ENCODE measurements around the gene ZSCAN21.

The ZSCAN21 gene

GRCh38 chr7:100093925-100094486 is 44.4 kb downstream of the ZSCAN21 start:
- H3K27ac Mint-ChIP-seq = no peak overlapping the region
- peaks cover 66% of the 10 kb centered on the region for H3K4me1 Mint-ChIP-seq (ENCODE audit: low read depth)
- H3K36me3 Mint-ChIP-seq (ENCODE audit: low read depth) = peaks cover 84% of the 10 kb centered on the region
- no peaks in the 10 kb centered on the region for H3K9me3 Mint-ChIP-seq
- H3K27me3 Mint-ChIP-seq = no peaks in the 10 kb centered on the region
- H3K4me3 Mint-ChIP-seq = no peak overlapping the region

- Mint-ChIP-seq H3K27ac (peak overlapping the region; percentile 23), H3K4me3 (no peak overlapping the region), H3K36me3 (ENCODE audit: low read depth) (peaks cover 97% of the 10 kb centered on the region), H3K27me3 (no peaks in the 10 kb centered on the region), H3K4me1 (ENCODE audit: low read depth) (peaks cover 66% of the 10 kb centered on the region), H3K9me3 (no peaks in the 10 kb centered on the region)
Measured at GRCh38 chr7:100095289-100095688, 45.7 kb downstream of the ZSCAN21 start.

GRCh38 chr7:100095704-100096103 is 46.1 kb downstream of the ZSCAN21 start:
- H3K27me3 Mint-ChIP-seq = no peaks in the 10 kb centered on the region
- H3K9me3 Mint-ChIP-seq = no peaks in the 10 kb centered on the region
- H3K4me3 Mint-ChIP-seq = no peak overlapping the region
- peaks cover 97% of the 10 kb centered on the region for H3K36me3 Mint-ChIP-seq (ENCODE audit: low read depth)
- peak overlapping the region; percentile 76 for H3K27ac Mint-ChIP-seq
- H3K4me1 Mint-ChIP-seq (ENCODE audit: low read depth) = peaks cover 65% of the 10 kb centered on the region

GRCh38 chr7:100098913-100099312 is 49.3 kb downstream of the ZSCAN21 start:
- Mint-ChIP-seq H3K4me3 (peak overlapping the region; percentile 89), H3K27me3 (no peaks in the 10 kb centered on the region)

GRCh38 chr7:100099452-100099851 is 49.9 kb downstream of the ZSCAN21 start:
- H3K36me3 Mint-ChIP-seq (ENCODE audit: low read depth) = peaks cover 71% of the 10 kb centered on the region
- H3K4me1 Mint-ChIP-seq (ENCODE audit: low read depth) = peaks cover 55% of the 10 kb centered on the region
- H3K27me3 Mint-ChIP-seq = no peaks in the 10 kb centered on the region
- no peaks in the 10 kb centered on the region for H3K9me3 Mint-ChIP-seq
- H3K4me3 Mint-ChIP-seq = peak overlapping the region; percentile 89
- peak overlapping the region; percentile 96 for H3K27ac Mint-ChIP-seq

More at GRCh38 chr7:100098913-100099312, 49.3 kb downstream of the ZSCAN21 start:
- H3K27ac Mint-ChIP-seq = peak overlapping the region; percentile 79
- no peaks in the 10 kb centered on the region for H3K9me3 Mint-ChIP-seq
- H3K4me1 Mint-ChIP-seq (ENCODE audit: low read depth) = peaks cover 55% of the 10 kb centered on the region
- peaks cover 73% of the 10 kb centered on the region for H3K36me3 Mint-ChIP-seq (ENCODE audit: low read depth)

DNA sequence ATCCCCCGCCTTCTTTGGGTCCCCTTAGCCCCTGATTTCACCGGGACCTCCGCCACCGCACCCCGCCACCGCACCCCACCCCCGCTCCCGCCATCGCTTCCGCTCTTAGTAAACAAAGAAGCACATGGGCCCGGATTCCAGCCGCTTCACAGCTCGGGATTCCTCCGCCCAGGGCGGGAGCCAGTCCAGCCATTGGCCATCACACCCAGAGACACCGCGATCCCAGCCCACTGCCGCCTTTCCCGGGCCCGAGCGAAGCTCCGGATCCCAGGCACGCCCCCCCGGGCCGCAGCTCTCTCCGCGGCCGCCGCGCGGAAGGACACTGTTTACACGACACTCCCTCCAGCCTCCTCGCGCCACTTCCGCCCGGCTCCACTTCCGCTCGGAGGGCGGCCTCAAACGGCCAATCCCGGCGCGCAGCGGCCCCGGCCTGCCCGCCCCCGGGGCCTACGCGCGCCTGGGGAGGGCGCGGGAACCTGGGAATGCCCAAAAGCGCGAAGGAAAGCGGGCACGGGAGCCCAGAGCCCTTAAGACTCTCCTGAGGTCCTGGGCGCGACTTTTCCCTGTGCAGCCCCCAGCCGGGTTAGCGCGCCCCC is 50.9 kb downstream of the ZSCAN21 start:
- peak overlapping the region; percentile 96 for H3K27ac Mint-ChIP-seq
- peak overlapping the region; percentile 89 for H3K4me3 Mint-ChIP-seq
- peaks cover 51% of the 10 kb centered on the region for H3K4me1 Mint-ChIP-seq (ENCODE audit: low read depth)
- H3K36me3 Mint-ChIP-seq (ENCODE audit: low read depth) = peaks cover 63% of the 10 kb centered on the region
- H3K27me3 Mint-ChIP-seq = no peaks in the 10 kb centered on the region
- no peaks in the 10 kb centered on the region for H3K9me3 Mint-ChIP-seq

DNA sequence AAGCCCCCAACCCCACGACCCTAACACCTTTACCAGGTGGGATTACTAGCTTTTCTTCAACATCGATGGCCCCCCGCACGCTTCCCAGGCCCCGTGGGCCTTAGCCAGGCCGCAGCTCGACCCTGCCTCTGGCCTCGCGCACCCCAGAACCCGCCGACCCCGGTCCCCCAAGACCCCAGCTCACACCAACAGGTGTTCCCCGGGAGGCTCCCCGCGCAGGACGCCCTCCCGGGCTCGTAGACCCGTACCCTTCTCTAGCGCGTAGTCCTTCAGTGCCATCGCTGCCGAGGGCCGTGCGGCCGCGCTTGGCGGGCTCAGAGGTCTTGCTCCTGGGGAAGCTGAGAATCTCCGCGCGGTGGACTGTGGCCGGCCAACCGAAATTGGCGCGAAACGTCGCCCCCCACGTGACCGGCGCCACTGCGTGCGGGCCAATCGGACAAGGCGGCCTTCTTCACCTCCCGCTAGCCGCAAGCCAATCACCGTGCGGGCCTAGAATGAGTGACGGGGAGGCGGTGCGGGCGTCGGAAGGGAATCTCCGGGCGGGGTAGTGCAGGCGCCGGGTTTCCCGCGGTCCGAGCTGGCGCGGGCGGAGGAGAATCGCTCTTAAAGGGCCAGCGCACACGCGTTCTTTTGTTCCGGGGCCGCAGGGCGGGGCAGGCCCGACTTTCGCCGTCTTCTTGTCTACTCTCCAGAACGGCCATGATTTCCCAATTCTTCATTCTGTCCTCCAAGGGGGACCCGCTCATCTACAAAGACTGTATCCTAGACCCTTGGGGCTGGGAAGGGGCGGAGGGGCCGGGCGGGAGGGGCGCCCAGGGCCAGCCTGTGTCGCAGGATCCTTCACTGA is 51.7 kb downstream of the ZSCAN21 start, which contains the start of the genes AP4M1 and MCM7:
Gene AP4M1, plus strand, starts transcription at position 628 of the 847 bp plus-strand sequence. Its CDS starts 72 bp downstream, at position 700.
Gene MCM7, minus strand, starts transcription at position 382 of the 847 bp plus-strand sequence. Its CDS starts 103 bp downstream, at position 279.
- peak within 1 kb of the TSS; percentile 96 for H3K27ac Mint-ChIP-seq
- no peaks in the 10 kb centered on the region for H3K9me3 Mint-ChIP-seq
- H3K4me1 Mint-ChIP-seq (ENCODE audit: low read depth) = peaks cover 46% of the 10 kb centered on the region
- H3K27me3 Mint-ChIP-seq = no peaks in the 10 kb centered on the region
- H3K4me3 Mint-ChIP-seq = peak within 1 kb of the TSS; percentile 89
- H3K36me3 Mint-ChIP-seq (ENCODE audit: low read depth) = peaks cover 58% of the 10 kb centered on the region

- Mint-ChIP-seq H3K36me3 (ENCODE audit: low read depth) (peaks cover 55% of the 10 kb centered on the region), H3K9me3 (no peaks in the 10 kb centered on the region), H3K27me3 (no peaks in the 10 kb centered on the region), H3K4me1 (ENCODE audit: low read depth) (peaks cover 34% of the 10 kb centered on the region), H3K27ac (peak overlapping the region; percentile 78), H3K4me3 (peak overlapping the region; percentile 89)
Measured at GRCh38 chr7:100102950-100103840, 53.6 kb downstream of the ZSCAN21 start.

DNA sequence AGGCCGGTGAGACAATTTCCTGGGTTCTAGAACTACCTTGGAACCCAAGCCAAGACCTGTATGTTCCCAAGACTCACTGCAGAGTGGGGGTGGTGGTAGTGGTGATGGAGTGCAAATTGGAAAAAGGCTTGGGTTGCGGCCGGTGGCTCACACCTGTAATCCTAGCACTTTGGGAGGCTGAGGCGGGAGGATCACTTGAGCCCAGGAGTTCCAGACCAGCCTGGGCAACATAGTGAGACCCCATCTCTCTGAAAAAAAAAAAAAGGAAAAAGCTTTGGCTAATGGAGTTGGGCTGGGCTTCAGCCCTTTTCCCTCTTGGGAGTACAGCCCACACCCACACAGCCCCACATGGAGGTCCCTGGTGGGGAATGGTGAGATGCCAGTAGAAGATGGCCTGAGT is 56.0 kb downstream of the ZSCAN21 start:
- Mint-ChIP-seq H3K36me3 (ENCODE audit: low read depth) (peaks cover 37% of the 10 kb centered on the region), H3K9me3 (no peaks in the 10 kb centered on the region), H3K4me1 (ENCODE audit: low read depth) (peaks cover 11% of the 10 kb centered on the region), H3K4me3 (no peak overlapping the region), H3K27ac (no peak overlapping the region), H3K27me3 (no peaks in the 10 kb centered on the region)

- Mint-ChIP-seq H3K36me3 (ENCODE audit: low read depth) (peaks cover 39% of the 10 kb centered on the region), H3K9me3 (no peaks in the 10 kb centered on the region), H3K27ac (no peak overlapping the region)
Measured at GRCh38 chr7:100106633-100107032, 57.1 kb downstream of the ZSCAN21 start.

DNA sequence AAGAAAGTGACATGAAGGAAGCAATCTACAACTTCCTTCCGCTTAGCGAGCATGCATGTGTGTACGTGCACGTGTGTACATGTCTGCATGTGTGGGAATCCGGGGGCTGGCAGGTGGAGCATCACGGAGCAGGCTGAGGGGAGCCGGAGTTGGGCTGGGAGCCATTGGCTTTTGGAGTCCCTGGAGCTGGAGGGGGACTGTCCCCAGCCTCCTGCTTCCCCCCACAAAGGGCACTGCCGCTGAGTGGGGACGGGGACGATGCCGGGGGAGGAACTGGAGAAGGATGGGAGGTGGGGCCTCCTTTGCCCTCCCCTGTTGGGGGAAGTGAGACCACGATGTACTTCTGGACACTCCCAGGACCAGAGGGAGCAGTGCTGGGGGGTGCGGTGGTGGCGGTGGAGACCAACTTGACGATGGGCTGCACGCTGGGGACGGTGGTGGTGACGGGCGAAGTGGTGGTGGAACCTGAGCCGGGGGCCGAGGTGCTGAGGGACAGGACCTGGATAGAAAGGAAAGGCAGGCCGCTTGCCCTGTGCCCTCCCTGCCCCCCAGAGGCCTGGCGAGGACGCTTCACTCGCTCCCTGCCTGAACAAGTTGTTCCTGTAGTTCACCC is 57.7 kb downstream of the ZSCAN21 start:
- H3K9me3 Mint-ChIP-seq = no peaks in the 10 kb centered on the region
- H3K4me1 Mint-ChIP-seq (ENCODE audit: low read depth) = peaks cover 10% of the 10 kb centered on the region
- no peaks in the 10 kb centered on the region for H3K27me3 Mint-ChIP-seq
- H3K4me3 Mint-ChIP-seq = no peak overlapping the region
- H3K27ac Mint-ChIP-seq = no peak overlapping the region
- peaks cover 40% of the 10 kb centered on the region for H3K36me3 Mint-ChIP-seq (ENCODE audit: low read depth)

More at GRCh38 chr7:100106633-100107032, 57.1 kb downstream of the ZSCAN21 start:
- H3K4me1 Mint-ChIP-seq (ENCODE audit: low read depth) = peaks cover 10% of the 10 kb centered on the region
- no peak overlapping the region for H3K4me3 Mint-ChIP-seq
- H3K27me3 Mint-ChIP-seq = no peaks in the 10 kb centered on the region

- Mint-ChIP-seq H3K36me3 (ENCODE audit: low read depth) (peaks cover 44% of the 10 kb centered on the region), H3K4me3 (no peak overlapping the region), H3K27me3 (no peaks in the 10 kb centered on the region), H3K4me1 (ENCODE audit: low read depth) (peaks cover 5% of the 10 kb centered on the region), H3K9me3 (no peaks in the 10 kb centered on the region), H3K27ac (no peak overlapping the region)
Measured at GRCh38 chr7:100107890-100108289, 58.3 kb downstream of the ZSCAN21 start.

GRCh38 chr7:100109521-100110163 is 60.1 kb downstream of the ZSCAN21 start:
- H3K36me3 Mint-ChIP-seq (ENCODE audit: low read depth) = peaks cover 39% of the 10 kb centered on the region
- H3K4me1 Mint-ChIP-seq (ENCODE audit: low read depth) = no peaks in the 10 kb centered on the region
- H3K4me3 Mint-ChIP-seq = no peak overlapping the region
- H3K27me3 Mint-ChIP-seq = no peaks in the 10 kb centered on the region
- no peaks in the 10 kb centered on the region for H3K9me3 Mint-ChIP-seq
- H3K27ac Mint-ChIP-seq = no peak overlapping the region
